Vein endothelial cell (primary cell): ENCODE measurements around the gene CPB1. TPM values are rescaled to one million over a fixed set of nuclear protein-coding genes. Genes with fewer than 3 reads are reported as not detected.

ENCODE experiments used
- total RNA-seq: library from RNA; depleted of rRNA; stranded (reverse); fragments of >200 nt; gene quantifications from 2 replicates; pipeline ENCODE4 v1.2.3, GENCODE V29; 2012

CPB1 gene
- total RNA-seq: not detected in 2 replicates

GRCh38 chr3:148827585-148827984, at the start of gene CPB1:
Gene CPB1, plus strand, starts transcription at chr3:148827811. Its CDS starts 13 bp downstream, at chr3:148827824.

GRCh38 chr3:148865049-148865448, 37.4 kb downstream of the CPB1 start, which contains the start of gene CPA3:
Gene CPA3, plus strand, starts transcription at chr3:148865296. Its CDS starts 12 bp downstream, at chr3:148865308.

Other genes with a start within 250 kb of the CPB1 start
- gene AGTR1, start 129.9 kb upstream of the CPB1 start, total RNA-seq: 0.10 TPM in 1 of 2 replicates, not detected in the other
- gene CPA3, start 37.5 kb downstream of the CPB1 start, total RNA-seq: 0.48 and 0.98 TPM in 2 replicates
- gene GYG1, start 163.7 kb downstream of the CPB1 start, total RNA-seq: 36.2 and 40.8 TPM in 2 replicates